Lower lobe of right lung (tissue), 2 donors: Measurements from ENCODE around the gene ERVMER34-1. TPM values are rescaled to one million over a fixed set of nuclear protein-coding genes. Genes with fewer than 3 reads are reported as not detected.

Source experiments
- ATAC-seq, 2 donors: fragments of 200-7000 bp; cut with Tn5 transposase; one replicate each; pipeline ENCODE4 v1.9.1; 2020 to 2022; ENCODE audit warnings: mild to moderate bottlenecking in 2 of 2, moderate library complexity in 2 of 2
- DNase-seq: peaks from one replicate; pipeline ENCODE4 v3.0.0-alpha.2; 2020
- H3K27ac ChIP-seq: fragments of 200-600 bp; one replicate; pipeline ENCODE4 v1.8.0; 2022
- H3K27me3 ChIP-seq: fragments of 200-600 bp; one replicate; pipeline ENCODE4 v1.8.0; 2022; ENCODE audit warnings: low read depth
- H3K36me3 ChIP-seq: fragments of 200-600 bp; one replicate; pipeline ENCODE4 v1.8.0; 2022; ENCODE audit warnings: mild to moderate bottlenecking
- H3K4me1 ChIP-seq: fragments of 200-600 bp; one replicate; pipeline ENCODE4 v1.8.0; 2022
- H3K4me3 ChIP-seq: fragments of 200-600 bp; one replicate; pipeline ENCODE4 v1.8.0; 2022; ENCODE audit warnings: mild to moderate bottlenecking
- H3K9me3 ChIP-seq: fragments of 200-600 bp; one replicate; pipeline ENCODE4 v1.8.0; 2022
- intact Hi-C: fragments of 100-400 bp; cut with DNase I; formaldehyde crosslinking; loops from one replicate; pipeline ENCODE4 v1.11.0; 2022
- microRNA-seq: library from miRNA; unstranded; fragments of <30 nt; microRNA quantifications from one replicate; pipeline ENCODE4 v1.2.0, GENCODE V29; 2020; ENCODE audit warnings: borderline number of aligned reads
- total RNA-seq: library from RNA; stranded (reverse); fragmentation: NEBNext Ultra II Directional; extraction: Animal tissue kit (Norgen Biotek cat#: 25700); gene quantifications from one replicate; pipeline ENCODE4 v1.2.1, GENCODE V29; 2021
- TF ChIP-seq, protein P1 (sequence below): fragments of 200-600 bp; IDR thresholded peaks from one replicate; pipeline ENCODE4 v1.8.0; 2022; ENCODE audit warnings: antibody characterized with exemption, mild to moderate bottlenecking
- donor health status: DM: no; HTN: yes; CAD: no; lungs with severe emphysema.

The ERVMER34-1 gene
- total RNA-seq, 1 donor from 2014 or later = 1.5 TPM

DNA sequence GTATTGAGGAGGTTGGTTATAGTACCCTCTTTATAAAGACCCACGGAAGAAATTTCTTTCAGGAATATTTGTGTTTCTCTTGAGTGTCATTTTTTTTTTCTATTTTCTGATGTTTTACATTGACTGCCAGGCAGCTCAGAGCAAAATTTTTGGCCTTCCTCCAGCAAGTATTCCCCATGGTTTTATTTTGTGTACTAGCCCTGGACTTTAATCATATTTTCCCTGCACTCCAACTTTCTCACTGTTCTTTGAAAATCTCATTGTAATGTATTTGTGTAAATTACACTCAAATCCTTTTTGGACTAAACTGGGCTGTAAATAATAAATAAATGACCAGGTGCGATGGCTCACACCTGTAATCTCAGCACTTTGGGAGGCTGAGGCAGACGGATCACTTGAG, 46.6 kb downstream of the ERVMER34-1 start:
- Histone ChIP-seq H3K9me3 (no peaks in the 10 kb centered on the region), H3K27me3 (no peaks in the 10 kb centered on the region), H3K4me1 (no peaks in the 10 kb centered on the region), H3K4me3 (no peak overlapping the region), H3K27ac (no peak overlapping the region), H3K36me3 (no peaks in the 10 kb centered on the region)
- intact Hi-C loops = no loop called here
- DNase-seq (no peak), ATAC-seq (no peak)
- TF ChIP-seq, protein P1, sequence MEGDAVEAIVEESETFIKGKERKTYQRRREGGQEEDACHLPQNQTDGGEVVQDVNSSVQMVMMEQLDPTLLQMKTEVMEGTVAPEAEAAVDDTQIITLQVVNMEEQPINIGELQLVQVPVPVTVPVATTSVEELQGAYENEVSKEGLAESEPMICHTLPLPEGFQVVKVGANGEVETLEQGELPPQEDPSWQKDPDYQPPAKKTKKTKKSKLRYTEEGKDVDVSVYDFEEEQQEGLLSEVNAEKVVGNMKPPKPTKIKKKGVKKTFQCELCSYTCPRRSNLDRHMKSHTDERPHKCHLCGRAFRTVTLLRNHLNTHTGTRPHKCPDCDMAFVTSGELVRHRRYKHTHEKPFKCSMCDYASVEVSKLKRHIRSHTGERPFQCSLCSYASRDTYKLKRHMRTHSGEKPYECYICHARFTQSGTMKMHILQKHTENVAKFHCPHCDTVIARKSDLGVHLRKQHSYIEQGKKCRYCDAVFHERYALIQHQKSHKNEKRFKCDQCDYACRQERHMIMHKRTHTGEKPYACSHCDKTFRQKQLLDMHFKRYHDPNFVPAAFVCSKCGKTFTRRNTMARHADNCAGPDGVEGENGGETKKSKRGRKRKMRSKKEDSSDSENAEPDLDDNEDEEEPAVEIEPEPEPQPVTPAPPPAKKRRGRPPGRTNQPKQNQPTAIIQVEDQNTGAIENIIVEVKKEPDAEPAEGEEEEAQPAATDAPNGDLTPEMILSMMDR = no peak

DNA sequence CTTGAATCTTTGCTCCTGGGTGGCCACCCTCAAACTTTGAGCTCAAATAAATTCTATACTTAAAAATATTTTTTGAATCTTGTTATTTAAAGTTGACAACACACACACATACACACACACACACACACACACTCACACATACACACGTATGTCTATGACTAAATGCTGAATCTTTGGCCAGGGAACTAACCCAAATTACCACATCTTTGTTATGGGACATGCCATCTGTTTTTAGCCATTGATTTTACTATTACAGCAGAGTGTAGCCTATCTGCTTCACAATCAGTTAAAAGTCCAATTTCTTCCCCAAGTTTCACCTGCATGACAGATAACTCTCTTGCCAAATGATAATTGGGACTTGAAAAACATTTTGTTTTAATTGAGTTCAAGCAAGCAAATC, 47.1 kb downstream of the ERVMER34-1 start:
- Histone ChIP-seq H3K27me3 (no peaks in the 10 kb centered on the region), H3K4me1 (no peaks in the 10 kb centered on the region), H3K36me3 (no peaks in the 10 kb centered on the region), H3K4me3 (no peak overlapping the region), H3K27ac (no peak overlapping the region), H3K9me3 (no peaks in the 10 kb centered on the region)
- TF ChIP-seq, protein P1 = no peak
- ATAC-seq (no peak), DNase-seq (no peak)
- intact Hi-C loops = no loop called here

DNA sequence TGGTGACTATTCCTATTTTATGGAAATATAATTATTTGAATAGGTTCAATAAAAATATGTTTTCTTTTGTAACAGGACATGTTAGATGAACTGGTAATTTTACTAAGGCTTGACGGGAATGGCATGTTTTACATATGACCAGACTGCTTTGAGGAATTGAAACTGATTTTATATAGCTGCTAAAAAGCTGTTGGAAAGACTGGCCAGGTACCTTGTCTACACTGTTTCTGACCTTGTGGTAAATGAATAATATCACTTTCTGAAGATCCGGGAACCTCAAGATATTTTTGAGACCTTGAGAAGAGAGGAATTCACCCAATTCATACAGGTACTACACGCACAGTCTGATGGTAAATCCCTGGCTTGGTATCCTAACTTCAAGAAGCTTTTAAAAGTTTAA, 50.0 kb downstream of the ERVMER34-1 start:
- DNase-seq (no peak), ATAC-seq (no peak)
- intact Hi-C loops = no loop called here
- TF ChIP-seq, protein P1 = no peak
- Histone ChIP-seq H3K4me1 (no peaks in the 10 kb centered on the region), H3K27me3 (no peaks in the 10 kb centered on the region), H3K36me3 (no peaks in the 10 kb centered on the region), H3K4me3 (no peak overlapping the region), H3K27ac (no peak overlapping the region), H3K9me3 (no peaks in the 10 kb centered on the region)

- Histone ChIP-seq H3K27ac (no peak overlapping the region), H3K36me3 (no peaks in the 10 kb centered on the region), H3K9me3 (peaks cover 14% of the 10 kb centered on the region), H3K4me1 (no peaks in the 10 kb centered on the region), H3K27me3 (no peaks in the 10 kb centered on the region), H3K4me3 (no peak overlapping the region)
- ATAC-seq = no peak
- TF ChIP-seq, protein P1 = no peak
- intact Hi-C loops = no loop called here
- no peak for DNase-seq
These were observed 56.3 kb downstream of the ERVMER34-1 start for GRCh38 chr4:52694936-52695335.

GRCh38 chr4:52693492-52693891, 57.7 kb downstream of the ERVMER34-1 start:
- TF ChIP-seq, protein P1 = no peak
- H3K4me1 ChIP-seq = no peaks in the 10 kb centered on the region
- DNase-seq = no peak
- no peaks in the 10 kb centered on the region for H3K36me3 ChIP-seq
- ATAC-seq = no peak
- H3K27me3 ChIP-seq = no peaks in the 10 kb centered on the region
- H3K9me3 ChIP-seq = peaks cover 14% of the 10 kb centered on the region
- intact Hi-C loops = no loop called here
- no peak overlapping the region for H3K27ac ChIP-seq
- no peak overlapping the region for H3K4me3 ChIP-seq

Small RNAs within 50 kb of the gene (microRNA-seq; reads per million reads assigned to microRNA genes)
- not detected for gene MIR4449

Other genes with a start within 250 kb of the ERVMER34-1 start
- 12.3 TPM for gene USP46, start 92.1 kb downstream of the ERVMER34-1 start, total RNA-seq
- 0.41 TPM for gene RASL11B, start 110.9 kb upstream of the ERVMER34-1 start, total RNA-seq